ENCODE measurements around the gene IL12RB2.

- TF ChIP-seq CTCF (IDR thresholded peaks at IDR 0.05) (no peak), POLR2A (IDR thresholded peaks at IDR 0.05) (no peak)
Measured at GRCh38 chr1:67372898-67373297, 65.2 kb downstream of the IL12RB2 start.
